H1 (cell line): ENCODE data around the gene CDC42EP5. TPM values are rescaled to one million over a fixed set of nuclear protein-coding genes. Genes with fewer than 3 reads are reported as not detected.
"Not testable (repeated sequence)": the region's sequence is repeated elsewhere in the genome, so short reads cannot be mapped to it uniquely, and the experiment has no call there.

Source experiments
- CTCF ChIA-PET: fragments of 300-600 bp; sonication (Branson Sonifier 250); formaldehyde crosslinking; loops from one replicate; lab custom pipeline; 2021; ENCODE audit not compliant: partially characterized antibody; lab: Charles Lee
- POLR2A ChIA-PET: fragments of 300-600 bp; sonication (Branson Sonifier 250); formaldehyde crosslinking; loops from one replicate; lab custom pipeline; 2021; ENCODE audit warnings: inconsistent platforms; ENCODE audit not compliant: partially characterized antibody; lab: Charles Lee
- DNase-seq, 2 experiments: peaks; one replicate each; pipeline versions ENCODE4 v3.0.0 to v3.0.0-alpha.2; 2010 to 2022; ENCODE audit warnings: low spot score in 2 of 2, low read depth in 1 of 2, mixed read lengths in 1 of 2
- FAIRE-seq: peaks from 2 replicates; lab custom pipeline; 2011; peaks lifted over from hg19 to GRCh38; lab: Jason Lieb, UNC
- H2AFZ ChIP-seq: 2 replicates; pipeline ENCODE4 v1.8.1; 2012; ENCODE audit warnings: low read length, inconsistent platforms
- H2AK5ac ChIP-seq: 2 replicates; pipeline ENCODE4 v1.6.1; 2013; ENCODE audit warnings: low read depth, low read length
- H2BK120ac ChIP-seq: replicated peaks from 2 replicates; pipeline ENCODE3; 2013; ENCODE audit warnings: low read depth, low read length, inconsistent platforms
- H2BK12ac ChIP-seq: 2 replicates; pipeline ENCODE4 v1.6.1; 2013; ENCODE audit warnings: low read depth, low read length
- H2BK15ac ChIP-seq: 2 replicates; pipeline ENCODE4 v1.6.1; 2013; ENCODE audit warnings: low read length
- H2BK20ac ChIP-seq: 2 replicates; pipeline ENCODE4 v1.6.1; 2013; ENCODE audit warnings: low read length
- H2BK5ac ChIP-seq: 2 replicates; pipeline ENCODE4 v1.6.1; 2013; ENCODE audit warnings: low read depth, low read length
- H3K14ac ChIP-seq: 2 replicates; pipeline ENCODE4 v1.6.1; 2013; ENCODE audit warnings: inconsistent platforms; ENCODE audit not compliant: insufficient read length
- H3K18ac ChIP-seq: 2 replicates; pipeline ENCODE4 v1.6.1; 2013; ENCODE audit warnings: low read length; ENCODE audit errors: extremely low read depth
- H3K23ac ChIP-seq: 2 replicates; pipeline ENCODE4 v1.6.1; 2013; ENCODE audit warnings: inconsistent platforms; ENCODE audit not compliant: insufficient read length
- H3K23me2 ChIP-seq: 2 replicates; pipeline ENCODE4 v1.6.1; 2013; ENCODE audit warnings: low read depth, low read length
- H3K27ac ChIP-seq: 2 replicates; pipeline ENCODE4 v1.6.1; 2011; ENCODE audit warnings: low read depth, low read length, inconsistent platforms
- H3K27me3 ChIP-seq, 4 experiments: replicated peaks in 1 of 4; 1 replicate in 1 of 4; 2 replicates in 3 of 4; pipeline versions ENCODE4 v1.6.1 to v1.8.1; 2011 to 2013; ENCODE audit warnings: low read length in 3 of 4, mild to moderate bottlenecking in 3 of 4, inconsistent platforms in 2 of 4, mixed read lengths in 2 of 4, moderate library complexity in 1 of 4; ENCODE audit not compliant: control insufficient read depth in 3 of 4, insufficient read depth in 3 of 4; ENCODE audit errors: extremely low read depth in 1 of 4
- H3K36me3 ChIP-seq, 4 experiments: 2 replicates each; pipeline versions ENCODE4 v1.6.1 to v1.8.1; 2011 to 2013; ENCODE audit warnings: mild to moderate bottlenecking in 4 of 4, low read length in 3 of 4, moderate library complexity in 2 of 4, control low read depth in 1 of 4, inconsistent platforms in 1 of 4; ENCODE audit not compliant: insufficient read depth in 4 of 4, control insufficient read depth in 2 of 4
- H3K4ac ChIP-seq: replicated peaks from 2 replicates; pipeline ENCODE3; 2013; ENCODE audit warnings: low read length, low read depth, mixed read lengths, inconsistent platforms; ENCODE audit not compliant: insufficient read length
- H3K4me1 ChIP-seq, 4 experiments: replicated peaks in 1 of 4; 1 replicate in 1 of 4; 2 replicates in 3 of 4; pipeline versions ENCODE4 v1.6.1 to v1.8.1; 2011 to 2013; ENCODE audit warnings: low read length in 3 of 4, inconsistent platforms in 2 of 4, mixed read lengths in 1 of 4; ENCODE audit not compliant: insufficient read depth in 4 of 4, control insufficient read depth in 3 of 4
- H3K4me2 ChIP-seq, 2 experiments: 2 replicates each; pipeline versions ENCODE4 v1.6.1 to v1.8.1; 2011 to 2013; ENCODE audit warnings: low read depth in 2 of 2, low read length in 2 of 2, control low read depth in 1 of 2, inconsistent platforms in 1 of 2, mild to moderate bottlenecking in 1 of 2; ENCODE audit not compliant: insufficient read depth in 1 of 2
- H3K4me3 ChIP-seq, 4 experiments: fragments of 200-600, 300-600 bp in 1 of 4; sonication (generic), shearing (Covaris generic), sonication (Bioruptor Twin) in 1 of 4; 2 replicates each; pipeline versions ENCODE4 v1.5.1 to v1.8.1; 2011 to 2016; ENCODE audit warnings: low read length in 4 of 4, low read depth in 3 of 4, control low read depth in 2 of 4, inconsistent platforms in 2 of 4, mild to moderate bottlenecking in 2 of 4, mixed read lengths in 1 of 4, moderate library complexity in 1 of 4; ENCODE audit not compliant: insufficient read depth in 2 of 4; ENCODE audit errors: extremely low read depth in 1 of 4
- H3K56ac ChIP-seq: replicated peaks from 2 replicates; pipeline ENCODE3; 2013; ENCODE audit warnings: low read depth, mild to moderate bottlenecking, mixed read lengths, low read length, inconsistent platforms; ENCODE audit not compliant: insufficient read length
- H3K79me1 ChIP-seq: 2 replicates; pipeline ENCODE4 v1.6.1; 2013; ENCODE audit warnings: low read depth, low read length, control low read depth
- H3K79me2 ChIP-seq, 2 experiments: 2 replicates each; pipeline versions ENCODE4 v1.6.1 to v1.8.1; 2012 to 2013; ENCODE audit warnings: low read length in 2 of 2, mild to moderate bottlenecking in 2 of 2, inconsistent platforms in 1 of 2; ENCODE audit not compliant: insufficient read depth in 2 of 2, control insufficient read depth in 1 of 2
- H3K9ac ChIP-seq, 4 experiments: replicated peaks in 1 of 4; 1 replicate in 1 of 4; 2 replicates in 3 of 4; pipeline versions ENCODE4 v1.6.1 to v1.8.1; 2011 to 2013; ENCODE audit warnings: low read depth in 3 of 4, low read length in 3 of 4, control low read depth in 2 of 4, mild to moderate bottlenecking in 2 of 4, moderate library complexity in 2 of 4, inconsistent platforms in 1 of 4; ENCODE audit errors: extremely low read depth in 1 of 4
- H3K9me3 ChIP-seq, 2 experiments: 2 replicates each; pipeline versions ENCODE4 v1.6.1 to v1.8.1; 2012 to 2013; ENCODE audit warnings: mild to moderate bottlenecking in 2 of 2, moderate library complexity in 2 of 2, control low read depth in 1 of 2, inconsistent platforms in 1 of 2, low read depth in 1 of 2, low read length in 1 of 2, mixed read lengths in 1 of 2; ENCODE audit not compliant: insufficient read depth in 2 of 2
- H4K20me1 ChIP-seq, 2 experiments: replicated peaks in 1 of 2; 2 replicates each; pipeline versions ENCODE3 to v1.8.1; 2011 to 2013; ENCODE audit warnings: inconsistent platforms in 2 of 2, low read length in 2 of 2, mild to moderate bottlenecking in 1 of 2; ENCODE audit not compliant: insufficient read depth in 2 of 2, control insufficient read depth in 1 of 2
- H4K5ac ChIP-seq: 2 replicates; pipeline ENCODE4 v1.6.1; 2013; ENCODE audit warnings: low read length, low read depth, mixed read lengths, inconsistent platforms; ENCODE audit not compliant: insufficient read length
- H4K8ac ChIP-seq: 2 replicates; pipeline ENCODE4 v1.8.0; 2013; ENCODE audit warnings: mild to moderate bottlenecking, moderate library complexity, low read length, inconsistent platforms; ENCODE audit not compliant: insufficient read depth; ENCODE audit errors: extremely low read depth
- H4K91ac ChIP-seq: replicated peaks from 2 replicates; pipeline ENCODE3; 2013; ENCODE audit warnings: low read length, mixed read lengths, inconsistent platforms; ENCODE audit not compliant: insufficient read length
- WGBS, 2 experiments: shearing (Covaris generic) in 1 of 2; methylation state at CpG; one replicate each; pipeline versions ENCODE4 v1.1.6 to v1.1.7; 2013 to 2015; ENCODE audit warnings: low lambda C conversion rate in 2 of 2, mixed read lengths in 2 of 2, inconsistent platforms in 1 of 2, low coverage in 1 of 2, missing lambda C conversion rate in 1 of 2; ENCODE audit not compliant: insufficient replicate concordance in 2 of 2, insufficient coverage in 1 of 2, insufficient read length in 1 of 2; ENCODE audit errors: extremely low coverage in 1 of 2, missing lambda C conversion rate in 1 of 2; 5-methylcytosine and 5-hydroxymethylcytosine counted together
- polyA plus RNA-seq, 7 experiments: library from polyadenylated mRNA; depleted of rRNA in 3 of 7; stranded (reverse) in 5 of 7; unstranded in 2 of 7; fragments of >200 nt in 5 of 7; fragments of 200-250 nt in 2 of 7; gene quantifications; 1 replicate in 5 of 7; 2 replicates in 1 of 7; 4 replicates in 1 of 7; pipeline versions ENCODE4 v1.2.1 to v1.2.3, GENCODE V29; 2011 to 2013; ENCODE audit warnings: missing spikeins in 2 of 7, mixed read lengths in 2 of 7
- total RNA-seq: library from RNA; stranded (reverse); fragmentation: NEBNext Ultra II Directional; extraction: Animal tissue kit (Norgen Biotek cat#: 25700); gene quantifications from 2 replicates; pipeline ENCODE4 v1.2.1, GENCODE V29; 2021

The CDC42EP5 gene
- total and polyA plus RNA-seq, 2 of the 8 experiments (the other 6 are each of a cell fraction or from before 2014, with no cell fraction given) = 1.8 to 2.1 TPM

GRCh38 chr19:54497747-54498450 is 24.8 kb upstream of the CDC42EP5 start:
- 74% methylated on average over 7 of the region's 15 CpGs; no CpG with 5 or more reads in 1 of the 2 experiments for WGBS, 2 experiments
- H3K4me2 ChIP-seq, H2BK12ac ChIP-seq, H4K8ac ChIP-seq, H3K4ac ChIP-seq, H2AK5ac ChIP-seq, FAIRE-seq, H3K4me3 ChIP-seq, H2AFZ ChIP-seq, H3K9ac ChIP-seq, H3K27ac ChIP-seq, H2BK5ac ChIP-seq, CTCF ChIA-PET, H4K20me1 ChIP-seq, H3K23me2 ChIP-seq, H4K5ac ChIP-seq, H2BK15ac ChIP-seq, H2BK20ac ChIP-seq, H2BK120ac ChIP-seq, H3K23ac ChIP-seq, H3K79me1 ChIP-seq, H3K18ac ChIP-seq, H3K79me2 ChIP-seq, H3K14ac ChIP-seq, POLR2A ChIA-PET, H4K91ac ChIP-seq, H3K36me3 ChIP-seq, H3K56ac ChIP-seq, H3K4me1 ChIP-seq, H3K27me3 ChIP-seq, DNase-seq: not testable (repeated sequence)
- H3K9me3 ChIP-seq = peaks cover 30 to 74% of the 10 kb centered on the region in 2 experiments

DNA sequence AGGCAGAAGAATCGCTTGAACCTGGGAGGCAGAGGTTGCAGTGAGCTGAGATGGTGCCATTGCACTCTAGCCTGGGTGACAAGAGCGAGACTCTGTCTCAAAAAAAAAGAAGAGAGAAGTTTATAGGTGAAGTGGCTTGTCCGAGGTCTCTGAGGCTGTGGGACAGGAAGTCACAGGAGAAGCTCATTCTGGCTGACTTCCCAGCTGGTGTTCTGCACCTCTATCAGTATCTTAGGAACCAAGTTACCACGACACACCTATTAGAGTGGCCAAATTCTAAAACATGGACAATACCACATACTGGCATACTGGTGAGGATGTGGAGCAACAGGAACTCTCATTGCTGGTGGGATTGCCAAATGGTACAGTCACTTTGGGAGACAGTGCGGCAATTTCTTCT is 22.2 kb upstream of the CDC42EP5 start:
- H3K23ac ChIP-seq, H2AFZ ChIP-seq, H2BK20ac ChIP-seq, H4K5ac ChIP-seq, H3K9ac ChIP-seq, H3K4me1 ChIP-seq, H3K79me1 ChIP-seq, H3K36me3 ChIP-seq, H4K8ac ChIP-seq, H3K27ac ChIP-seq, H2BK5ac ChIP-seq, H3K56ac ChIP-seq, DNase-seq, H3K14ac ChIP-seq, H3K18ac ChIP-seq, POLR2A ChIA-PET, FAIRE-seq, H2BK15ac ChIP-seq, H4K91ac ChIP-seq, H3K4ac ChIP-seq, H2BK120ac ChIP-seq, H3K4me3 ChIP-seq, H2AK5ac ChIP-seq, H3K79me2 ChIP-seq, H3K27me3 ChIP-seq, H4K20me1 ChIP-seq, H3K4me2 ChIP-seq, H2BK12ac ChIP-seq, H3K23me2 ChIP-seq: not testable (repeated sequence)
- peaks cover 32 to 76% of the 10 kb centered on the region in 2 experiments for H3K9me3 ChIP-seq
- CTCF ChIA-PET = interaction anchor here (0.5 to 1.7 kb wide), 3 partner anchors 14 to 387 kb away, joined by 3 to 5 read pairs (median 5); no protein-coding TSS in a partner anchor
- WGBS, 2 experiments = 74% methylated on average over 5 of the region's 5 CpGs; no CpG with 5 or more reads in 1 of the 2 experiments
